ENCODE results near the gene PRR36.

GRCh38 chr19:7900401-7900870, 26.2 kb upstream of the PRR36 start:
- no peak for TF ChIP-seq CTCF (IDR thresholded peaks at IDR 0.05)
- TF ChIP-seq POLR2A (IDR thresholded peaks at IDR 0.05): no peak

Data from adrenal gland (tissue), 5 donors.